ENCODE results near the gene PLA2G2F.

PLA2G2F gene, protein sequence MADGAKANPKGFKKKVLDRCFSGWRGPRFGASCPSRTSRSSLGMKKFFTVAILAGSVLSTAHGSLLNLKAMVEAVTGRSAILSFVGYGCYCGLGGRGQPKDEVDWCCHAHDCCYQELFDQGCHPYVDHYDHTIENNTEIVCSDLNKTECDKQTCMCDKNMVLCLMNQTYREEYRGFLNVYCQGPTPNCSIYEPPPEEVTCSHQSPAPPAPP

DNA sequence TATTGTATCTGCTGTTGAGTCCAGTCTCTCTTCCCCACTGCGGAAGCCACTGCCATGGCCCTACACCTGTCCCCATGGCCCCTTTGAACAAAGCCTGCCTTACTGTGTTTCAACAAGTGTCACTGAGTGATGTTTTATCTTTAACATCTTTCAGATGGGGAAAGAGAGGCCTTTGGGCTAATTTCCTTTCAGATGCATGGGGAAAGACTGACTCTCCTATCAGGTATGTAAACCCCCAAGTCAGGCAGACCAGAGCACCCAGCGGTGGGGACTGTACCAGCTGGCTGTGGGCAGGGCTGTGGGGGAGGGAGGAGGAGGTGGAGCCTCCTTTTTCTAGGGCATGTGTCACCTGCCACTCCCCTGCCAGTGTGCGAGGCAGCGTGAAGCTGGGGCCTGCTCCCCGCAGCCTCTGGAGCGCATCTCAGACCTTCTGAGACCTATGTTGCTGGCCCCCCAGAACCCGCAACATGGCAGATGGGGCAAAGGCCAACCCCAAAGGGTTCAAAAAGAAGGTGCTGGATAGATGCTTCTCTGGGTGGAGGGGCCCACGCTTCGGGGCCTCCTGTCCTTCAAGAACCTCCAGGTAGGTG, at the start of gene PLA2G2F:
Gene PLA2G2F, plus strand, starts transcription at position 363 of the 590 bp plus-strand sequence. Its CDS starts 105 bp downstream, at position 468.
- DNase-seq (ENCODE audit: low read depth in 2 of 2): no peak

DNA sequence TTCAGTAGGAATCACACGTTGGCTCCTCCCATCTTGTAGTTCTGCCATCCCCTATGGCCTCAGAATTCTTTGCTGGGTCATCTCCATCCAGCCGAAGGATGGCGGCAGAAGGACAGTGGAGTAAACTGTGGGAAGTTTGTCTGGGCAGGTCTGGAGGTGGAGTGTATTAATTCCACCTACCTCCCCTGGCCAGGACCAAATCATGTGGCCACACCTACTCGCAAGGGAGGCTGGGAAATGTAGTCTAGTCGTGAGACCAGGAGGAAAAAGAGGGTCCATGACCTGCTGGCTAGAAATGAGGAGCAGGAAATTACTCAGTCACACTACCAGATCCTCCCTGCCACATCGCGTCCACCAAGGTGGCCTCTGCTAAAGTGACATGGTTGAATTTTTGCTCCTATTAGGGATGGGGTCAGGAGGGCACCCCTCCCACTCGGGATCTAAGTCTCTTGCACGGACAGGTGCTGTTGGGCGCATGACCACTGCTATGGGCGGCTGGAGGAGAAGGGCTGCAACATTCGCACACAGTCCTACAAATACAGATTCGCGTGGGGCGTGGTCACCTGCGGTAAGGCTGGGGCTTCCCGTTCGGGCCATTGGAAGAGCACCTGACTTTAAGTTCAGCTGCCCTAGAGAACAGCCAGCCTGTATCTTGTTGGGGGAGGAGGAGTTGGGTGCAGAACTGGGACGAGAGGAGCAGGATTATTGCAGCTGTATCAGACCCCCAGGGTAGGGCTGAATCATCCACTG, 49.6 kb upstream of the PLA2G2F start:
- DNase-seq (ENCODE audit: low read depth in 2 of 2): no peak

DNA sequence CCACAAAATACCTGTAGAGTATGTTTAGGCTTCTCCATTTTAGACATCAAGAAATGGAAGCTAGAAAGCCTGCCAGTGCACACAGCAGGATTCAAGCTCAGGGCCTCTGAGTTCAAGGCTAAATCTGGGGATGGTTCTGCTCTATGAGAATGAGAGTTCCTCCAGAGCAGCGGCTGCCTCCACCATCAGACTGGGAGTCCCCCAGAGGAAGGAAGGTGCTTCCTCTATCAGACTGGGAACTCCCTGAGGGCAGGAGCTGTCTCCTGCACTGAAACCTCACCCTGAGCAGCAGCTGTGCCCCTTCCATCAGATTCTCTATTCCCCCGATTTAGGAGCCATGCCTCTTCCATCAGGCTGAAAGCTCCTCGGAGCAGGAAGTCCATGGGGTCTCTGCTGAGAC, 49.0 kb upstream of the PLA2G2F start:
- DNase-seq (ENCODE audit: low read depth in 2 of 2): no peak

DNA sequence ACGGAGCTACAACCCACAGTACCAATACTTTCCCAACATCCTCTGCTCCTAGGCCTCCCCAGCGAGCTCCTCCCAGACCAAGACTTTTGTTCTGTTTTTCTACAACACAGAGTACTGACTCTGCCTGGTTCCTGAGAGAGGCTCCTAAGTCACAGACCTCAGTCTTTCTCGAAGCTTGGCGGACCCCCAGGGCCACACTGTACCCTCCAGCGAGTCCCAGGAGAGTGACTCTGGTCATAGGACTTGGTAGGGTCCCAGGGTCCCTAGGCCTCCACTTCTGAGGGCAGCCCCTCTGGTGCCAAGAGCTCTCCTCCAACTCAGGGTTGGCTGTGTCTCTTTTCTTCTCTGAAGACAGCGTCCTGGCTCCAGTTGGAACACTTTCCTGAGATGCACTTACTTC, 48.5 kb upstream of the PLA2G2F start:
- no peak for DNase-seq (ENCODE audit: low read depth in 2 of 2)

DNA sequence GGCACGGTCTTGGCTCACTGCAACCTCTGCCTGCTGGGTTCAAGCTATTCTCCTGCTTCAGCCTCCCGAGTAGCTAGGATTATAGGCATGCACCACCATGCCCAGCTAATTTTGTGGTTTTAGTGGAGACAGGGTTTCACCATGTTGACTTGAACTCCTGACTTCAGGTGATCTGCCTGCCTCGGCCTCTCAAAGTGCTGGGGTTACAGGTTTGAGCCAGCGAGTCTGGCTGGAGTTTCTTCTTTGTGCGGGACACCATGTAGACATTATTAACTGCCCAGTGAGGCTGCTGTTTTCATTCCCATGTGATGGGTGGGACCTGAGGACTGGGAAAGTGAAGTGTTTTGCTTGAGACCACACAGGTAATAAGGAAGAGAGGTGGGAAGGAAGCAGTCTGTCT, 45.8 kb upstream of the PLA2G2F start:
- DNase-seq (ENCODE audit: low read depth in 2 of 2): no peak

DNA sequence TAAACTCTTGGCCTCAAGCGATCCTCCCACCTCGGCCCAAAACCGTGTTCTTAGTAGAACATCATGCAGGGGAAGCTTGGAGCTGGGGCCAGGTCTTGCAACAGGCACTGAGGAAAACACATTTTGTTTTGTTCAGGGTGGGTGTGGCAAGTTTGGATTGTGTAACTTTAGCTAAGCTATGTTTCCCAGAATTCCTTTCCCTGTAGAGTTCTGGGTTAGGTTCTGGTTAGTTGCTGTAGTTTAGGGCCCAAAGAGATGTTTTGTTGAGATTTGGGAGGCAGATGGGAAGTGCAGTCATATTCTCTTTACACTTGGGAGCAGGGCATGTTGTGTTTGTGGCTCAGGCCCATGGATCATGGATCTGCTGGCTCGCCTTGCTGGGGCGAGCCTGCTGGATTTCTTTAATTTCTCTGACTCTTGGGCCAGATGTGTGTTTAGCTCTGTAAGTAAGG, 45.2 kb upstream of the PLA2G2F start:
- DNase-seq (ENCODE audit: low read depth in 2 of 2): no peak

DNA sequence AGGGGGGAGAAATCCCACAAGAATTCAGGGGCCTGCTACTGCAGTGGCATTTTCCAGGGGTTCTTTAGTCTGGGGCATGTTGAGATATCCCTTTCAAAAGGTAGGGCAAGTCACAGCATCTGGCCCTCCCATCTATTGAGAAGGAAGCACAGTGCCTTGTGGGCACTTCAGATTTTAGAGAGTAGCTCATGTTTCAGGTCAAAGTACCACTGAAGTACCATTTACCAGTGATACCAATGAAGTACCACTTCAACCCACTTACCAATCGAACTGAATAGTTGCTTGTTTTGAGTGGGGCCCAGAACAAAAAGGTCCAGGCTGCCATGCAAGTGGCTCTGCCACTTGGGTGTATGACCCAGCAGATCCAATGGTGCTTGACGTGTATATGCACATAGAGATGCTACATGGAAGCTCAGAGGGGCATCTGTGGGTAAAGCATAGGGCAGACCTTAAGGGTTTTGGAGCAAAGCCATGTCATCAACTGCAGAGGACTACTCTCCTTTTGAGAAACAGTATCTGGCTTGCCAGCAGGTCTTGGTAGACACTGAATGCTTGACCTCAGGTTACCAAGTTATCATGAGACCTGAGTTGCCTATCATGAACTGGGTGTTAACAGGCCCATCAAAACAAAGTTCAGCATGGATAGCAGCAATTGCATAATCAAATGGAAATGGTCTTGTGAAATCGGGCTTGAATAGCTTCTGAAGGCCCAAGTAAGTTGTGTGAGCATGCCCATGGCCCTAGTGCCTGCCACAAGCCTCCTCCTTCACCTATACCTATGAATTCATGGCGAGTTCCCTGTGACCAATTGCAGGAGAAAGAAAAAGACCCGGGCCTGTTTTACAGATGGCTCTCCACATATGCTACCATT, 43.3 kb upstream of the PLA2G2F start:
- no peak for DNase-seq (ENCODE audit: low read depth in 2 of 2)

DNA sequence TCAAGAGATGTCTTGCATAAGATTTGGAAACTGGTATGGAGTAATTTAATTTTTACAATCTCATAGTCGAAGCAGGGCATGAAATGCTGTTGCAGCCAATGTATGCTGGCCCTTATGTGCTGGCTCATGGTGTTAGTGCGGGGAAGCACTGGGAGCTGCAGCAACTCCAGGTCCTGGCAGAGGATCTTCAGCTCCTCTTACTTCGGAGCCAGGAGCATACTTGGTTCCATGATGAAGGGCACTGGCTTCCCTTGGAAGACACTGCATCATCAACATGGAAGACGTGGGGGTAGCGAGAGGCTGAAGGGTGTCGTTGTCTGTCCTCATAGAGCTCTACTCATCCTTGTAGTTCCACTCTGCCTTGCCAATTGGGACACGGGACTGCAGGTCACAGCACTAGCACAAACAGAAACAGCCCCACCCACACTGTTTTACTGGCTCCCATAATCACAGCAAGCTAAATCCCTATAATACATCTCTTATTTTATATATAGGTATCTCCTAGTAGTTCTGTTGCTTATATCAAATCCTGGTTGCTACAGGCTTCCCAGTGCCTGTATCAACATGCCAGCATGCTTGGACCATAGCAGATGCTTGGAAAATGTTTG, 42.2 kb upstream of the PLA2G2F start:
- DNase-seq (ENCODE audit: low read depth in 2 of 2): no peak

DNA sequence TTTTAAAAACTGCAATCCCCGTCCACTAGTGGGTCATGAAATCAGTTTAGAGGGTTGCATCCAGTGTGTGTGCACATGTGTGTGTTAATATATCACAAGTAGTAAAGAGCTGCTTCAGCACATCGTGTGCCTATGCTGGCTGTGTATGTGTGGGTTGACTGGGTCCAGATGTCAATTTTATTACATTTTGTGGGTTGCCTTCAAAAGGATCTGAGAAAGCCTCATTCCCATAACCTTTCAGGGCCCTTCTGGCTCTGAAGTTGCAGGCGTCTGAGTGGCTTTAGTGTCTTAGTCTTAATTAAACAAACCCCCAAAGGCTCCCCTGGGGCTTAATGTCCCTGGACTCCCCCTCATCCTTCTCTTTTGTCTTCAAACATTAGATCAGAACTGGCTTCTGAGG, 39.6 kb upstream of the PLA2G2F start:
- no peak for DNase-seq (ENCODE audit: low read depth in 2 of 2)

DNA sequence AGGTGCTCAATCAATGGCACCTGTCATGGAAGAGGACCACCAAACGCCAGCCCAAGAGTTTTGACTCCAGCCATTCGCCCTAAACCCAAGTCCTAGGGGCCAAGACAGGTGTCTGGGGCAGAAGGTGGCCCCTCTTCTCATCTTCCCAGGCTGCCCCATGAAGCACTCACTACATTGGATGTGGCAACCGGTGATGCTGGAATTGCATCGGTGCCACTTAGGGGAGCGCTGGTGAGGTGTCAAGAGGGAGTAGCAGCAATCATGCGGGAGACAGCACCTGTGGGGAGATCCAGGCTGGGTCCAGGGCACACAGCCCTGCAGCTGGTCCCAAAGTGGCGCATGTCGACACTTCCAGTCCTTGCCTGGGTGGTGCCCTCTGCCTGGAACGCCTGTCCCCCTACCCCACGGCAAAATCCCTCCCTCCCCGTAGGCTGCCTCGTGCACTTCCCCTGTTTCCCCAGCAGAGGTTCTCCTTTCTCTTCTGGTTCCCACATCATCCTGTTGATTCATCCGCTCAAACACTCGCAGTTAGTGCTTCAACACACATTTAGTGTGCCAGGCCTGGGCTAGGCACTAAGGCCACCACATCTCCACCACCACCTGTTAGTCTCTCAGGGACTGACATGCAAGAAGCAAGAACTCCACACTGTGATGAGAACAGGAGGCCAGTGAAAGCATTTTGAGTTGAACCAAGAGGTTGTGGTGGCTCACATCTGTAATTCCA, 38.3 kb upstream of the PLA2G2F start:
- no peak for DNase-seq (ENCODE audit: low read depth in 2 of 2)

DNA sequence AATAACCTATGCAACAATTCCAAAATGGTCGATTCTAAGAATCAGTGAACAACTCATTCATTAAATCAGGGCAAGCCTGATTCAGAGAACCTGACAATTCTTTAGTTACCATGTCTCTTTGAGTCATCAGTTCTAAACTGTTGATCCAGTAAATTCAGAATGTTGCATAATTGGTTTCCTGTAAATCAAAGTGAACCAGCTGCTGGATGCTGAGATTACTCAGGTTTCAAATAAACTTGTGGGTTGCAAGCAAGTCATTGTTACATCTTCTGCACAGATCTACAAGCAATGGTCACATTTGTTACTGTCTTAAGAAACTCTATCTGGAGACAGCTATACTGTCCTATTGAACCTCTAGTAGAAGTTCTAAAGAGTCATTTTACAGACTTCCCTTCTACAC, 36.2 kb upstream of the PLA2G2F start:
- DNase-seq (ENCODE audit: low read depth in 2 of 2): no peak

DNA sequence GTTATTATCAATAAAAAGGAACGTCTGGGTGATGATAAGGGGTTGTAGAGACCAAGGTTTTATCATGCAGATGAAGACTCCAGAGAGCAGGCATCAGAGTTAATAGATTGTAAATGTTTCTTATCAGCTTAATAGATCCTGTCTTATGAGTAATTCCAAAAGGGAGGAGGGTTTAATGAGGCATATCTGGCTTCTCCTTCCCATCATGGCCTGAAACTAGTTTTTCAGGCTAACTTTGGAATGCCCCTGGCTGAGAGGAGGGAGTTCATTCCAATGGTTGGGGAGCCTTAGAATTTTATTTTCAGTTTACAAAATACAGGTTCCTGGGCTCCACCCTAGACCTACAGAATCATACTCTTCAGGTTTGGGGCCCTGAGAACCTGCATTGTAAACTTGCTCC, 33.3 kb upstream of the PLA2G2F start:
- DNase-seq (ENCODE audit: low read depth in 2 of 2): no peak

DNA sequence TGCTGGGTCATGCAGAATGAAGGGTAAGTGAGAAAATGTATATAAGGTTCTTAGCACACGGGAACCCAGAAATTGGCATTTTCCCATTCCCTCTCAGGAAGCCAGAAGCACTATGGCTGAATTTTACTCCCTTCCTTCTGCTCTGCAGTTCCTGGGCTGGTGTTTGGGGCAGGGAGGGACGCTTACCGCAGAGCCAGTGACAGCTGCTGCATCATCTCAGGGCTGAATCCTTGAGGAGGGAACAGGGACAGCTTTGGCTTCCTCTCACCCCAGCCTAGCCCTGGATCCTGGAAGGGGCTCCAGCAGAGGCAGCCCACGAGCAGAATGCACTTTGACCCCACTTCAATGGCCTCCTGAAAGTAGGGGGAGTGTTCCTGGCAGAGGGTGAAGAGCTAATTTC, 31.8 kb upstream of the PLA2G2F start:
- no peak for DNase-seq (ENCODE audit: low read depth in 2 of 2)

DNA sequence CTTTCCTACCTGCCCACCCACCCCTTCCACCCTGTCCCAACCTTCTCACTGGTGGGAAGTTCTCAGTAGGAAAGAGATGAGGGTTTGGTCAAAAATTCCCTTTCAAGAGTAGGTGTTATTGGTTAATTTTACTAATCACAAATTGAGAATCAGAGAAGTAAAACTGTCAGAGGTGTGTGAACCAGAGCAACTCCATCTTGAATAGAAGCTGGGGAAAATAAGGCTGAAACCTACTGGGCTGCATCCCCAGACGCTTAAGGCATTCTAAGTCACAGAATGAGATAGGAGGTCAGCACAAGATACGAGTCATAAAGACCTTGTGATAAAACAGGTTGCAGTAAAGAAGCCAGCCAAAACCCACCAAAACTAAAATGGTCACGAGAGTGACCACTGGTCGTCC, 31.3 kb upstream of the PLA2G2F start:
- DNase-seq (ENCODE audit: low read depth in 2 of 2): no peak

DNA sequence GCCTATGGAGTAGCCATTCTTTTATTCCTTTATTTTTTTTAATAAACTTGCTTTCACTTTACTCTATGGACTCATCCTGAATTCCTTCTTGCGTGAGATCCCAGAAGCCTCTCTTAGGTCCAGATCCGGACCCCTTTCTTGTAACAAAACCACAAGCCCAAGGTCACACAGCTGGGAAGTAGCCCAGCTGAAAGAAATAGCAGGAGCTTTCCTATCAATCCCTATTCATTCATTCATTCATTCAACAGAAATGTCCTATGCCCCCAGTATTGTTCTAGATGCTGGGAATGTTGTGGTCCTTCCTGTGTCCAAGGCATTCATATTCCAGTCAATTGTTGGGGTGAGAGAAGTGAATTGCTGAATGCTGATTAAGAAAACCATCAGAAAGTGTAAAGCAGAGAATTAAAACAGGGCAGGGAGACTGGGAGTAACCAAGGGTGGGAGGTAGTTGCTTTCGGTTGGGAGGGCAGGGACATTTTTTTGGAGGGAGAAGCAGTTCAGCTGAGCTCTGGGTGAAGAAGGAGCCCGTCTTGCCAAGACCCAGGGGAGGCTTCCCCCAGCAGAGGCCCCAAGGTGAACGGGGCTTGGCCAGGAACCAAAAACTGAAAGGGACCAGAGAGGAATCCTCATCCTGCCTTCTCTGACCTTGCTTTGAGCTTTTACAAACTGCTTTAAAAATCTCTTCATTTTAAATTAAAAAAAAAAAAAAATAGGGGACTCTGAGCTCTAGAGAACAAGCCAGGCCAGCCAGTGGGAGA, 30.6 kb upstream of the PLA2G2F start:
- no peak for DNase-seq (ENCODE audit: low read depth in 2 of 2)

DNA sequence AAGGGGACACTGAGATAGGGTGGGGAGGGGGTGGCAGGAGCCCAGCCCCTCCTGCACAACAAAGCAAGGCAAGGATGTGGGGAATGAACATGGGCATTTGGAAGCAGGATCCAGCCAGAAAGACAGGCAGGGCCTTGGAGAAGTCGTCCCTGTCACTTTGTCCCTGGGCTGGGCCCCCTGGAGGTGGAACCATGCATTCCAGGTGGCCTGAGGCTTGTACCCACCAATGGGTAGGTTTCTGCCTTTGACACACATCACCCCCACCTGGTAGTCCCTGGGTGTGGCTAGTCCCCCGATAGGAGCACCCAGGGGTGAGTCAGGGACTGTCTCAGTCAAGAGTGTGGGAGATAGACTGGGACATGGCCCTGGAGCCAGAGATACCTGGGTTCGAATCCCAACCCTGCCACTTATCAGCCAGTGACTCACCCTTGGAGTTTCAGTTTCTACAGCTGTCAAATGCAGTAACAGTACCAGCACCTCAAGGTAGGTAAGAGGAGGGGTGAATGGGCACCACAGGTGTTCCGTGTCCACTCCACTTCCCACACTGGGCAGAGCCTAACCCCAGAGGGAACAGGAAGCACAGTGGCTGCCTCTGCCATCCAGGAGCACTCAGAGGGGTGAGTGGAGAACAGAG, 29.8 kb upstream of the PLA2G2F start:
- DNase-seq (ENCODE audit: low read depth in 2 of 2): no peak

DNA sequence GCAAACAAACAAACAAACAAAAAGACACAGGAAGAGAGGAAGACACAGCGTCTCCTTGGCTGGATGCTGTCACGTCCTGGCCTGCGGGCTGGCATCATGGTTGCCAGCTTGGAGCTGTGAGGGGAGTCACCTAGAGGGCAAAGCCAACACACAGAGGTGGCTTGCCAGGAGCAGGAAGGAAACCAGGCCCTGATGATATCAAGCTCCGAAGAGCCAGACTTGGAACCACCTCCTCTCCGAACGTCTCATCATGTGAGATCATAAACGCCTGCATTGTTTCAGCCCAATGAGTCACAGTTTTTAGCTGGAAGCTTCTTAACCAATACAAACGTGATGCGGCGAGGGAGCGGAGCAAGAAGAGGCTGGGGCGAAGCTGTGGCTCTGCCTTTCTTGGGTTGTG, 28.4 kb upstream of the PLA2G2F start:
- no peak for DNase-seq (ENCODE audit: low read depth in 2 of 2)

DNA sequence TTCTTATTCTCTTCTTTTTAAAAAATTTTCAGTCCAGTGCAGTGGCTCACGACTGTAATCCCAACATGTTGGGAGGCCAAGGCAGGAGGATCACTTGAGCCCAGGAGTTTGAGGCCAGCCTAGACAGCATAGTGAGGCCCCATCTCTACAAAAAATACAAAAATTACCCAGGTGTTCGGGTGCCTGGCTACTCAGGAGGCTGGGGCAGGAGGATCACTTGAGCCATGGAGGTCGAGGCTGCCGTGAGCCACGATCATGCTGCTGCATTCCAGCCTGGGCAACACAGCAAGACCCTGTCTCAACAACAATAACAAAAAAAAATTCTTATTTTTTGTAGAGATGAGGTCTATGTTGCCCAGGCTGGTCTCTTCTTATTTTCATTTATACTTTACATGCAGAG, 27.7 kb upstream of the PLA2G2F start:
- DNase-seq (ENCODE audit: low read depth in 2 of 2): no peak

DNA sequence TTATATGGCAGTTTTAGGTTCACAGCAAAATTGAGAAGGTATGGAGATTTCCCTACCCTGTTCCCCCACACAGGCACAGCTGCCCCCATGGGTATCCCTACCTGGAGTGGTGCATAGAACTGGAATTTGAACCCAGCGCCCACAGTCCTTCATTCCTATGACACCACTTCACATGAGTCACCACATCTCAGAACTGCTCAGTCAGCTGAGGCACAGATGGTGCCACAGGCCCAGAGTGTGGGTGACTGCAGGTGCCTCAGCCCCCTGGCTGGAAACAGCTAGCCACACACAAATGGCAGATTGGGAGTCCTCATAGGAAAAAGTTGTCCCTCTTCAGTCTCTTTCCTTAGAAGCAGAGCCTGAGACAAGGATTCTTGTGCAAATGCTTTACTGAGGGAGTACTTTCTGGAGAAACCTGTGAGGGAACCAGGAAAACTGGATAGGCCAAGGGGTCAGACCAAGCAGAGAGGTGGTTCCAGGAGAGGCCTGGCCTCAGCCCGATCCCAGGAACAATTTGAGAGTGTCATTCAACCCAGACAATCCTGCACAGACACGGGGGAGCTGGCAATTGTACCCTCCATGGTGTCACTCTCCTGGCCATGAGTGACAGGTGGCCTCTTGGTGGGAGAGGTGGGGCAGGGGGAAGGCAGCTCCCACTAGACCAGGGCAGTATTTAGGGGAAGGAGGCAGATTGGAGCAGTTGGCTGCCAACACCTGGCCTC, 26.7 kb upstream of the PLA2G2F start:
- no peak for DNase-seq (ENCODE audit: low read depth in 2 of 2)

Data from activated CD8-positive, alpha-beta memory T cell treated with anti-CD3 and anti-CD28 coated beads for 4 hours (primary cell).